DMS114 treated with DMSO at 0.1 percent for 48 hours (cell line): ENCODE results near the gene SSU72.
"Not testable (repeated sequence)": the region's sequence is repeated elsewhere in the genome, so short reads cannot be mapped to it uniquely, and the experiment has no call there.

ENCODE experiments used
- DNase-seq: peaks from one replicate; lab custom pipeline; 2025; ENCODE audit not compliant: unreplicated experiment; lab: John Stamatoyannopoulos, UW

The SSU72 gene

GRCh38 chr1:1596493-1597274 is 22.0 kb upstream of the SSU72 start:
- no peak for DNase-seq

DNA sequence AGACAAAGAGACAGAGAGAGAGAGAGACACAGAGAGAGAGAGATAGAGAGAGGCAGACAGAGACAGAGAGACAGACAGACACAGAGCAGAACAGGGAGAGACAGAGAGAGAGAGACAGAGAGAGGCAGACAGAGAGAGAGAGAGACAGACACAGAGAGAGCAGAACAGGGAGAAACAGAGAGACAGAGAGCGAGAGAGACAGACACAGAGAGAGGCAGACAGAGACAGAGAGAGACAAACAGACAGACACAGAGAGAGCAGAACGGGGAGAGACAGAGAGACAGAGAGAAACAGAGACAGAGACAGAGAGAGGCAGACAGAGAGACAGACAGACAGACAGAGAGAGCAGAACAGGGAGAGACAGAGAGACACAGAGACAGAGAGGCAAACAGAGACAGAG is 20.7 kb upstream of the SSU72 start:
- not testable (repeated sequence) for DNase-seq

DNA sequence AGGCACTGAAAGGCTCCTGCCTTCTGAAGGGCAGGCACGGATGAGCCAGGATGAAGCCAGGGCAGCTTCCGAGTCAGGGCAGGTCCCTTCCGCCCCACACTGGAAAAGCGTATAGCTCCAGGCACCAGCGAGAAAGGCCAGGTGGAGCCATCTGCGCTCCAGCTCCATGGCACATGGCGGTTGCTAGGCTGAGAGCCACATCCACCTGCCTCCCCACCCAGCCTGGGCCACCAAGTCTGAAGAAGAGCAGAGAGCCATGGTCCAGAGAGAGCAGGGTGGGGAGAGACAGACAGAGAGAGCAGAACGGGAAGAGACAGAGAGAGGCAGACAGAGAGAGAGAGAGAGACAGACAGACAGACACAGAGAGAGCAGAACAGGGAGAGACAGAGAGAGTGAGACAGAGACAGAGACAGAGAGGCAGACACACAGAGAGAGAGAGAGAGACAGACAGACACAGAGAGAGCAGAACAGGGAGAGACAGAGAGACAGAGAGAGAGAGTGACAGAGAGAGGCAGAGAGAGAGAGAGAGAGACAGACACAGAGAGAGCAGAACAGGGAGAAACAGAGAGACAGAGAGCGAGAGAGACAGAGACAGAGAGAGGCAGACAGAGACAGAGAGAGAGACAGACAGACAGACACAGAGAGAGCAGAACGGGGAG is 20.1 kb upstream of the SSU72 start:
- no peak for DNase-seq

DNA sequence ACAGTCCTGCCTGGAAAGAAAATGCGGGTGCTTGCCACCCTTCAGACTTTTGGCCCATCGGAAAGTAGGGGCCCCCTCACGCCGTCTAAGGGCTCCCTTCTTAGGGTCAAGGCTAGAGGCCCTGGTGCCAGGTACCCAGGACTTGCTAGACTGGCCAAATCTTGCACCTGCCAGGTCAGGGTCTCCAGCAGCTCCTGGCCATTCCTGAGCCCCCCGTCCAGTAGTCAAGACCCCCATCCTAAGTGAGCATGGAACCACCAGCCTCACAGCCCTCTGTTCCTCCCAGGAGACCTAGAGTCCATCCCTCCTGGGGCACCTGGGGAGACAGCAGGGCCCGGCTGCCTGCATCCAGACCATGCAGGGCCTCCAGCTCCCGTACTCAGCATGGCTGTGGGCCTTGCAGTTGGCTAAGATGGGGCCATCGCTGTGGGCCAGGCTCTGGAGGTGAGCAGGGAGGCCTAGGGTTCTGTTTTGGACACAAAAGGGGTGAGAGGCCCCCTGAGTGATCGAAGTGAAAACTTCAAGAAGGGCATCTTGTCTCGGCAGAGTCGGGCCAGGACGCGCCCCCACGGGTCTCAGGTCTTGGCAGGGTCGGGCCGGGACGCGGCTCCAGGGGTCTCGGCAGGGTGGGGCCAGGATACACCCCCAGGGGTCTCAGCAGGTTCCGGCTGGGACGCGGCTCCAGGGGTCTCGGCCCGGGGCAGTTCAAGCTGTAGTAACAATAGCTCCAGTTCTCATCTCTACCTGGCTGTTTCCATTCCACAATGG is 19.4 kb upstream of the SSU72 start:
- no peak for DNase-seq

DNA sequence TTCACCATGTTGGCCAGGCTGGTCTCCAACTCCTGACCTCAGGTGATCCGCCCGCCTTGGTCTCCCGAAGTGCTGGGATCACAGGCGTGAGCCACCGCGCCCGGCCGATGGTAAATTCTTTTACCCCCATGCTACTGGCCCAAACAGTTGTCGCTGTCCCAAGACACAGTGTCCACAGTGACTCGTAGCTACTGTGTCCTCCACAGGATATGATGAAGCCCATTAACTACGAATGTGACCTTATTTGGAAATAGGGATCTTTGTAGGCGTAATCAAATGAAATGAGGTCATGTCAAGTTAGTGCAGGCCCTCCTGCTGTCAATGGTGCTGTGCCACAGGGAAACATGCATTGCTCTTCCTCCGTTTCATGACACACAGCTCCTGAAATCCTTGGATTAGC is 16.8 kb upstream of the SSU72 start:
- DNase-seq, result no peak

GRCh38 chr1:1583347-1584010 is 8.8 kb upstream of the SSU72 start:
- no peak for DNase-seq

GRCh38 chr1:1582585-1583346 is 8.1 kb upstream of the SSU72 start:
- DNase-seq, result no peak

GRCh38 chr1:1578371-1578940 is 3.8 kb upstream of the SSU72 start:
- no peak for DNase-seq

DNA sequence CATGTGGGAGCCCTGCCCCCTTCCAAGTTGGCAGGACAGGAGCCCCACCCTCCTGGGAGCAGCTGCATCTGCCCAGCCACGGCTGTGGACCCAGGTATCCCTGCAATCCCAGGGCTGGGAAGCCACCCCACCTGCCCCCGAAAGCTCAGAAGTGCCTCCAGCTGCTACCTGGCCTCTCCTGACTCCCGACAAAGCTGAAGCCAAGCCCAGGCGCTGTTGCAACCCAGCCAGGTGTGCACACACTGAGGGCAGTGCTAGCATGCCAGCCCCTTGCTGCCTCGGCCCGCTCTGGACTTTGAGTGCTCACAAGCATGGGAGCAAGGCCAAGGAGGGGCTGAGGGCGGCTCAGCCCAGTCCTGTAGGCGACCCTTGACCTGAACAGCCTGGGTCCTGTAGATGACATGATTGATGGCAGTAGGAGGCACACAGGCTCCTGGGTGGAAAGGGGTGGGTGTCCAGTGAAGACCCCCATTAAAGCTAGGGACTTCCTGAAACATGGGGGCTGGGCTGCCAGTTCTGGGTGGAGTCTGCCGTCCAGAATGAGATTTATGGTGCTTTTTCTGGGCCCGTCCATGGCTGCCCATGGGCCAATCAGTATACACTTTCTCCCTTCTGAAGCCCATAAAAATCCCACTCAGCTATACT is 2.8 kb upstream of the SSU72 start:
- no peak for DNase-seq

DNA sequence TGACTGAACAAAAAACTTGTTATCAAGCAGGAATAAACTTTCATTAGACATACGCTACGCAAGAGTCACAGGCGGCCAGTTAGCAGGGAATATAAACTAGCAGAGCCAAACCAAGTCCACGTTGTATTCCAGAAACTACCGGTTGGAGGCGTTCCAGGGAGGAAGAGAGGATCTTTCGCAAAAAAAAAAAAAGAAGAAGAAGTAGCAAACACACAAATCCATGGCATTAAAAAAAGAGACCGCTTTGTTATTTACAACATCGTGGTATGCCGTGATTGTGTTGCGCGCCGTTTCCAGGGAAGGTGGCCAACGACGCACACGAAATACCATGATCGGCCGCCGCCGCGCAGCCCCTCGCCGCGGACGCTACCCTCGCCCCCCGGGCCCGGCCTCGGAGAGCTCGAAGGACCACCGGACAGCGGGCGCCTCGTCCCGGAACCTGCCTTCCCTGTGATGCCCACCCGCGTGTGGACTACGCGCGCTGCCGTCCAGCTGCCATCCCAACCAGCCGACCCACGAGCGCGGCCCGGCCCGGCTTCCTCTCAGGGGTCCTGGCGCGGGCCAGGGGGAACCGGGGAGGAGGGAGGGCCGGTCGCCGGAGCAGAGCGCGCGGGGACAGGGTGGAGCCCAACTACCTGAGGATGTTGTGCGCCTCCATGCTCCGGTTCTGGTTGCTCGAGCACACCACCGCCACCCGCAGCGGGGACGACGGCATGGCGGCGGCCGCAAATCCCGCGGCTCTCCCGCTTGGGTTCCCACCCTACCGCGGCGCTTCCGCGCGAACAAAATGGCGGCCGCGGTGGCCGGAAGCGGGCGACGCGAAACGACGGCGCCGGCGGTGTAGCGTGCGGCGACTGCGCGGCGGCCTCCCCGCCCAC is 581 bp downstream of the SSU72 start:
- DNase-seq, result peak; percentile 59

- DNase-seq, result no peak
Observed at GRCh38 chr1:1569341-1569740, 5.3 kb downstream of the SSU72 start.

GRCh38 chr1:1567891-1568291 is 6.8 kb downstream of the SSU72 start:
- DNase-seq, result no peak

DNA sequence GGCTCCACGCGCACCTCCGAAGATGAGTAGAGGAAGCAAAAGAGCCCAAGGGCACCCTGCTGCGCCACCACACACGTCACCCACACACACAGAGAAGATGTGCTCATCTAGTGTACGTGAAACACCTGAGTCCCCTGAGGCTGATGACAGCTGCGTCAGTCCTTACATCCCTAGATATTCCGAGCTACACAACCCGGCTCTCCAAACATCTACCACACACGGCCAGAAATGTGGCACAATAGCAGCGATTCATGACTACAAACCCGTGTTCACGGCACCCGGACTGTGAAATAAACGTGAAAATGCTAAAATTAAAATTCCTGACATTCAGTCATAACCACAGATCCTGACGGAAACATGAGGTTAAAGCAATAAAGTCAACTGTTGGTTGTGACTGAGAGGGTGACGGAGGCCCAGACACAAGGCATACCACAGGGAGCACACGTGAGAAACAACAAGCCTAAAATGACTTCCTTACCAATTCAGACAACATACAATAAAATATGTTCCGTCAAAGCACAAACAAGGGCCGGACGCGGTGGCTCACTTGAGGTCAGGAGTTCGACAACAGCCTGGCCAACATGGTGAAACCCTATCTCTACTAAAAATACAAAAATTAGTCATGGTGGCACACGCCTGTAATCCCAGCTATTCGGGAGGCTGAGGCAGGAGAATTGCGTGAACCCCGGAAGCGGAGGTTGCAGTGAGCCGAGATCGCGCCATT is 7.3 kb downstream of the SSU72 start:
- no peak for DNase-seq

- no peak for DNase-seq
Observed at GRCh38 chr1:1565340-1565739, 9.3 kb downstream of the SSU72 start.

DNA sequence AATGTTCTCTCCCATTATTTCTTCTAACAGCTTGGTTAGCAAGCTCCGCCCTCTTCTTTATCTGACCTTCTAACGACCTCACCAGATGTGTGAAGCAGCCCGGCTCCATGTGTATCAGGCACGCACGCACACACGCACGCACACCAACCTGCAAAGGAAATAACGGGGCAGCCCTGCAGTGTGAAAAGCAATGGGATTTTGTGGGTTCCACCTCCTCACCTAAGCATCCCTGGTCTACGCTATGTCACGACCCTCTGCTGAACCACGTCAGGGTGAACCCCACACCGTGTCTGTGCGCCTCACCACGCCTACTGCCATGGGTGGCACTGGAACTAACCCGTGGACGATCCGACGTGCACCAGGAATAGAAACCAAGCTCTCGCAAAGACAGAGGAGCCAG is 10.4 kb downstream of the SSU72 start:
- no peak for DNase-seq

GRCh38 chr1:1563688-1564087 is 11.0 kb downstream of the SSU72 start:
- DNase-seq, result no peak

- no peak for DNase-seq
Observed at GRCh38 chr1:1562556-1563195, 12.0 kb downstream of the SSU72 start.
